GM12878 (cell line): ENCODE results near the gene NAA20. TPM values are rescaled to one million over a fixed set of nuclear protein-coding genes. Genes with fewer than 3 reads are reported as not detected.

Experiments
- ATAC-seq: fragments of 200-7000 bp; cut with Tn5 transposase; 3 replicates; pipeline ENCODE4 v1.9.1; 2020; ENCODE audit warnings: mild to moderate bottlenecking, moderate library complexity
- BruUV-seq: library from RNA; stranded (reverse); fragments of 400-500 nt; replicated peaks from 2 replicates; lab custom pipeline; 2021; lab: Mats Ljungman, UMichigan
- CTCF ChIA-PET: fragments of 300-600 bp; sonication (Branson Sonifier 250); formaldehyde crosslinking; extraction: SDS; loops from one replicate; lab custom pipeline; 2021; ENCODE audit warnings: inconsistent platforms; lab: Yijun Ruan, JAX
- POLR2A ChIA-PET: fragments of 350-600 bp; formaldehyde crosslinking; extraction: SDS; loops from one replicate; lab custom pipeline; 2021; ENCODE audit warnings: inconsistent platforms; lab: Charles Lee
- RAD21 ChIA-PET: fragments of 300-600 bp; sonication (Branson Sonifier 250); formaldehyde crosslinking; loops from one replicate; lab custom pipeline; 2023; ENCODE audit warnings: antibody characterized with exemption; ENCODE audit not compliant: unreplicated experiment; lab: Charles Lee
- SMC1A ChIA-PET: fragments of 300-600 bp; sonication (Branson Sonifier 250); formaldehyde crosslinking; loops from one replicate; lab custom pipeline; 2023; ENCODE audit not compliant: unreplicated experiment, uncharacterized antibody; lab: Charles Lee
- DNase-seq: peaks from one replicate; pipeline ENCODE4 v3.0.0-alpha.2; 2011; ENCODE audit warnings: low read depth, low spot score
- FAIRE-seq: peaks from 3 replicates; lab custom pipeline; 2011; peaks lifted over from hg19 to GRCh38; lab: Jason Lieb, UNC
- H2AFZ ChIP-seq: 2 replicates; pipeline ENCODE4 v1.6.0; 2011; ENCODE audit warnings: low read depth, low read length, control low read depth; ENCODE audit not compliant: control insufficient read depth
- H3K27ac ChIP-seq: 2 replicates; pipeline ENCODE4 v1.5.1; 2011; ENCODE audit warnings: control low read depth; ENCODE audit not compliant: control insufficient read depth, insufficient read depth
- H3K27me3 ChIP-seq, 2 experiments: replicated peaks in 1 of 2; 2 replicates each; pipeline versions ENCODE4 v1.6.0 to v1.6.1; 2011; ENCODE audit warnings: low read length in 1 of 2; ENCODE audit not compliant: control insufficient read depth in 2 of 2, insufficient read depth in 2 of 2
- H3K36me3 ChIP-seq, 2 experiments: 2 replicates each; pipeline ENCODE4 v1.5.1; 2011; ENCODE audit warnings: low read length in 1 of 2; ENCODE audit not compliant: control insufficient read depth in 2 of 2, insufficient read depth in 2 of 2
- H3K4me1 ChIP-seq: 2 replicates; pipeline ENCODE4 v1.6.1; 2011; ENCODE audit warnings: mild to moderate bottlenecking, low read length, moderate library complexity, mixed read lengths; ENCODE audit not compliant: control insufficient read depth, insufficient read depth
- H3K4me2 ChIP-seq: 2 replicates; pipeline ENCODE4 v1.6.0; 2011; ENCODE audit warnings: control low read depth; ENCODE audit not compliant: control insufficient read depth, insufficient read depth
- H3K4me3 ChIP-seq: fragments of 200-600 bp; sonication (generic); 2 replicates; pipeline ENCODE4 v1.5.1; 2016
- H3K79me2 ChIP-seq: 2 replicates; pipeline ENCODE4 v1.6.0; 2011; ENCODE audit warnings: low read length; ENCODE audit not compliant: control insufficient read depth, insufficient read depth
- H3K9ac ChIP-seq: 2 replicates; pipeline ENCODE4 v1.8.0; 2011; ENCODE audit warnings: low read length, control low read depth, mixed read lengths; ENCODE audit not compliant: control insufficient read depth, insufficient read depth
- H3K9me3 ChIP-seq: replicated peaks from 3 replicates; pipeline ENCODE4 v1.5.1; 2011; ENCODE audit warnings: mild to moderate bottlenecking, low read length; ENCODE audit not compliant: control insufficient read depth, insufficient read depth
- H4K20me1 ChIP-seq: 2 replicates; pipeline ENCODE4 v1.6.0; 2011; ENCODE audit not compliant: control insufficient read depth, insufficient read depth
- E2F8 ChIP-seq: fragments of 450-650 bp; IDR thresholded peaks from 2 replicates; pipeline ENCODE4 v1.6.1; 2018; ENCODE audit warnings: mild to moderate bottlenecking, low read depth, moderate library complexity; ENCODE audit not compliant: partially characterized antibody
- FOXM1 ChIP-seq: IDR thresholded peaks from 2 replicates; pipeline ENCODE4 v1.6.1; 2012; ENCODE audit warnings: low read depth, mild to moderate bottlenecking, inconsistent platforms, low read length, moderate library complexity
- PAX5 ChIP-seq: IDR thresholded peaks from 2 replicates; pipeline ENCODE4 v1.6.1; 2011; ENCODE audit warnings: low read depth, low read length, borderline replicate concordance
- POU2F2 ChIP-seq: IDR thresholded peaks from 3 replicates; pipeline ENCODE4 v1.6.1; 2011; ENCODE audit warnings: low read depth, mild to moderate bottlenecking, low read length, borderline replicate concordance
- SUPT20H ChIP-seq: IDR thresholded peaks from 2 replicates; pipeline ENCODE4 v1.6.1; 2011; ENCODE audit warnings: low read depth, mild to moderate bottlenecking, low read length, moderate library complexity, borderline replicate concordance; ENCODE audit not compliant: control insufficient read depth
- ZBTB11 ChIP-seq: fragments of 450-650 bp; formaldehyde crosslinking; IDR thresholded peaks from 2 replicates; pipeline ENCODE4 v1.5.0; 2022; ENCODE audit warnings: mild to moderate bottlenecking, missing genetic modification characterization
- ZNF274 ChIP-seq: IDR thresholded peaks from one replicate; pipeline ENCODE4 v1.8.0; 2011; ENCODE audit not compliant: insufficient read length, insufficient read depth
- WGBS: methylation state at CpG from one replicate; pipeline ENCODE4 v1.1.6; 2016; ENCODE audit warnings: low lambda C conversion rate; ENCODE audit not compliant: insufficient replicate concordance, insufficient coverage; ENCODE audit errors: missing lambda C conversion rate; 5-methylcytosine and 5-hydroxymethylcytosine counted together
- in situ Hi-C: fragments of 300-500 bp; cut with MboI; formaldehyde crosslinking; loops from 9 replicates; pipeline ENCODE4 v1.14.3; 2018; ENCODE audit warnings: mixed read lengths
- intact Hi-C: fragments of 100-400 bp; cut with micrococcal nuclease; formaldehyde crosslinking; loops from one replicate; pipeline ENCODE4 v1.14.2; 2022; ENCODE audit not compliant: unreplicated experiment
- polyA plus RNA-seq, 11 experiments: library from polyadenylated mRNA; depleted of rRNA in 4 of 11; unstranded in 6 of 11; stranded (reverse) in 5 of 11; fragments of >200 nt; fragmentation: Nextera tagmentation in 4 of 11; fragmentation: Illumina TruSeq in 1 of 11; extraction: Ambion mirVana in 4 of 11; extraction: Trizol in 1 of 11; gene quantifications; 1 replicate in 1 of 11; 2 replicates in 10 of 11; pipeline versions ENCODE4 v1.2.1 to v1.2.3, GENCODE V29; 2011 to 2016; ENCODE audit warnings: inconsistent platforms in 2 of 11, missing spikeins in 2 of 11, low read depth in 1 of 11
- total RNA-seq, 4 experiments: library from RNA; depleted of rRNA in 3 of 4; stranded (reverse); fragments of >200 nt in 3 of 4; fragmentation: Illumina TruSeq in 1 of 4; extraction: Trizol in 1 of 4; gene quantifications; 2 replicates each; pipeline versions ENCODE4 v1.2.1 to v1.2.3, GENCODE V29; 2013 to 2021

NAA20 gene
- total and polyA plus RNA-seq, 10 of the 15 experiments (the other 5 are each of a cell fraction or from before 2014, with no cell fraction given) = 48.3 to 366 (median 89.1) TPM

GRCh38 chr20:20021835-20022234, 4.7 kb downstream of the NAA20 start:
- 98% methylated on average over 7 of the region's 7 CpGs for WGBS
- H3K79me2 ChIP-seq = peaks cover 67% of the 10 kb centered on the region
- peak overlapping the region; percentile 61 for H3K4me2 ChIP-seq
- in situ Hi-C loops (loop anchor here (25.0 kb wide), 2 partner anchors 1435 to 1510 kb away; partner anchors contain the start of genes DTD1 and SEC23B), intact Hi-C loops (no loop called here)
- ChIA-PET RAD21 (interaction anchor here (1.1 kb wide), 1 partner anchor 30 kb away, joined by 3 read pairs; the partner anchor contains the start of genes CFAP61 and CRNKL1), SMC1A (interaction anchor here (2.9 kb wide), 1 partner anchor 21 kb away, joined by 7 read pairs; no protein-coding TSS in a partner anchor), POLR2A (interaction anchor here (1.7 kb wide), 1 partner anchor 30 kb away, joined by 5 read pairs; the partner anchor contains the start of genes CFAP61 and CRNKL1), CTCF (no interaction called here)
- peak overlapping the region; percentile 7; the same call in 1 of the 2 replicates for H3K4me3 ChIP-seq
- FAIRE-seq = no peak
- no peaks in the 10 kb centered on the region for H3K27me3 ChIP-seq
- TF ChIP-seq PAX5 (no peak), FOXM1 (no peak), ZBTB11 (CRISPR knock-in tag) (no peak), SUPT20H (no peak), ZNF274 (no peak), E2F8 (no peak), POU2F2 (no peak)
- no peak overlapping the region for H3K9ac ChIP-seq
- H3K27ac ChIP-seq = no peak overlapping the region; the same call in 1 of the 2 replicates
- H3K9me3 ChIP-seq = no peaks in the 10 kb centered on the region
- DNase-seq = no peak
- BruUV-seq = no TSS peak
- peaks cover 22% of the 10 kb centered on the region for H3K4me1 ChIP-seq
- no peaks in the 10 kb centered on the region; the same call in 1 of the 2 replicates for H4K20me1 ChIP-seq
- peaks cover 0 to 3% of the 10 kb centered on the region in 2 experiments; a peak in 2 of 4 replicates for H3K36me3 ChIP-seq
- H2AFZ ChIP-seq = no peak overlapping the region
- ATAC-seq = no peak
